Stimulated activated CD4-positive, alpha-beta T cell treated with anti-CD3 and anti-CD28 coated beads, Interleukin-1b, Interleukin-23, amount 100 ng/mL, for 4 hours (primary cell): ENCODE measurements around the gene RPAP3.
"Not testable (repeated sequence)": the region's sequence is repeated elsewhere in the genome, so short reads cannot be mapped to it uniquely, and the experiment has no call there.

Source experiments
- DNase-seq, 2 donors: peaks; one replicate each; pipeline ENCODE4 v3.0.0-alpha.2; 2020; ENCODE audit warnings: low read depth in 2 of 2

The RPAP3 gene

GRCh38 chr12:47679785-47680184 lies 26.0 kb downstream of the RPAP3 start:
- no peak for DNase-seq

DNA sequence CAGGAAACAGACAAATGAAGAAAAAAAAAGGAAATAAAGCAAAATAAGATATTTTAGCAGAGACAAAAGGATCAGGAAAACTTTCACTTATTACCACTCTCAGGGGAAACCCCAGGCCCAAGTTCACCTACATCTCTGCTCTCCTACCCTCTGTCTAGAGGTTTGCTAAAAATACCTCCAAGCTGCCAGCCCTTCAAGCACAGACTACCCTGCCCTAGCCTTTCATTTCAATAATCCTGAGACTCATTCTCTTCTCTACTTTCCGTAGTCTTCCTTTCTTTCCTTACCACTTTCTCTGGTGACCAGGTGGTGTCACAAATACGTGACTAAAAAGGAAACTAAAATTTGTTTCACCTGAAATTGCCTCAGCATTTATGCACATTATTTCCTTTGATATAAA lies 33.8 kb downstream of the RPAP3 start:
- DNase-seq: no peak

DNA sequence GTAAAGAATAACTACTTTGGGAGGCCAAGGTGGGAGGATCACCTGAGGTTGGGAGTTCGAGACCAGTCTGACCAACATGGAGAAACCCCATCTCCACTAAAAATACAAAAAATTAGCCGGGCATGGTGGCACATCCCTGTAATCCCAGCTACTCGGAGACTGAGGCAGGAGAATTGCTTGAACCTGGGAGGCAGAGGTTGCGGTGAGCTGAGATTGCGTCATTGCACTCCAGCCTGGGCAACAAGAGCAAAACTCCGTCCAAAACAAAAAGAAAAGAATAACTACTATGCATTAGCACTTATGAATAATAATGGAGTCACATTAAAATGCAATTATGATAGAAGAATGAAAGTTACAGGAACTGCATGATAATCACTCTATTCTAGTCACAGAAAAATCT lies 37.9 kb downstream of the RPAP3 start:
- not testable (repeated sequence) for DNase-seq

- DNase-seq: no peak
Measured at GRCh38 chr12:47652521-47653234, 53.2 kb downstream of the RPAP3 start.

- DNase-seq: peak; percentile 18 to 40
Measured at GRCh38 chr12:47651368-47652254, 54.2 kb downstream of the RPAP3 start.

DNA sequence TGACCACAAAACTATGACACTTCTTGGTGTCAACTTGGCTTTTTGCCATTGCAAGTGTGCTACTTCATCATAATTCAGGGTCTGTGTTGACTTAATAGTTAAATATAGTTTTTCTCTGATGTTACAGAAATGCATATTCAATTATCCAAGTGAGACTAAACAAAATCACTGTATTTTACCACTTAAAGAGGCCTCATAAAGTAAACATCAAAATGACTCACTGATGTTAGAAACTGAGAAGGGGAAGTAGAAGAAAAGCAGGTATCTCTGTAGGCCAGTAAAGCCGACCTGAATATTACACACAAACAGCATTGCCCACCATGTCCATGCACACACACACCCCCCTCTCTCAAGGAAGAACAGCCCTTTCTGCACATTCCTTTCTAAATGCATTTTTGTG lies 55.4 kb downstream of the RPAP3 start:
- DNase-seq: no peak

DNA sequence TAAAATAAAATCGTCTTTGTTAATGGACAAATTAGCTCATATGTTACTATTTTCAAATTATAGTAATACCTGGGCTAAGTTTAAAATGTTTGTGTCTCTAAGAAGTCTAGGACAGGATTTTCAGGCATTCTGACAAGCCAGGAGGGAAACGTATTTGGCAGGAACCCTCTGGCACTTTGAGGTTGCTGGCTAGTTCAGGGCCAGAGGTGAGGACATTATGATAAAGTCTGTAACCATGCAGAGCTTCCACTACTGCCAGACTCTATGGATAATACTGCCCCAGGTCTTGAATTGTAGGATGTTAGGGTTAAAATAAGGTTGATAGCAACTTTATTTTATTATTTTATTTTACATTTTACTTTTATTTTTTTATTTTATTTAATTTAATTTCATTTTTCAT lies 56.4 kb downstream of the RPAP3 start:
- DNase-seq: no peak

- no peak for DNase-seq
Measured at GRCh38 chr12:47648056-47648579, 57.7 kb downstream of the RPAP3 start.

GRCh38 chr12:47642310-47642709 lies 63.5 kb downstream of the RPAP3 start:
- DNase-seq: not testable (repeated sequence)

DNA sequence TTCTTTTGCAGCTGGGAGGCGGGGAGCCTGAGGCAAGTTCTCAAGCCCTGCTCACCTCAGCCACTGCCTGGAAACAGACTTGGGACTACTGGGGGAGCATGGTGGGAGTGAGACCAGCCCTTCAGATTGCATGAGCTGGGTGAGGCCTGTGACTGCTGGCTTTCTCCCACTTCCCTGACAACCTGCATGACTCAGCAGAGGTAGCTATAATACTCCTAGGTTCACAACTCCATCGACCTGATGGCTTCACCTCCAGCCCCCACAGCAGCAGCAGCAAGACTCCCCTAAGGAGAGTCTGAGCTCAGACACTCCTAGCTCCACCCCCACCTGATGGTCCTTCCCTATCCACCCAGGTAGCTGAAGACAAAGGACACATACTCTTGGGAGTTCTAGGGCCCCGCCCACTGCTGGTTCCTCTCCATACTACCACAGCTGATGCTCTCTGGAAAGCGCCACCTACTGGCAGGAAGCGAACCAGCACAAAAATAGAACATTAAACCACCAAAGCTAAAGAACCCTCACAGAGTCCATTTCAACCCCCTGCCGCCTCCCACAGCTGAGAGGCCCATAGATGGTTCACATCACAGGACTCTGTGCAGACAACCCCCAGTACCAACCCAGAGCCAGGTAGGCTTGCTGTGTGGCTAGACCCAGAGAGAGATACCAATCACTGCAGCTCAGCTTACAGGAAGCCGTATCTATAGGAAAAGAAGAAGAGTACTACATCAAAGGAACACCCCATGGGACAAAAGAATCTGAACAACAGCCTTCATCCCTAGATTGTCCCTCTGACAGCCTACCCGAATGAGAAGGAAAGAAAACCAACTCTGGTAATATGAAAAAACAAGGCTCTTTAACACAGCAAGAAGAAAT lies 68.7 kb downstream of the RPAP3 start:
- DNase-seq: peak; percentile 15 to 19

GRCh38 chr12:47635770-47636169 lies 70.1 kb downstream of the RPAP3 start:
- not testable (repeated sequence) for DNase-seq

DNA sequence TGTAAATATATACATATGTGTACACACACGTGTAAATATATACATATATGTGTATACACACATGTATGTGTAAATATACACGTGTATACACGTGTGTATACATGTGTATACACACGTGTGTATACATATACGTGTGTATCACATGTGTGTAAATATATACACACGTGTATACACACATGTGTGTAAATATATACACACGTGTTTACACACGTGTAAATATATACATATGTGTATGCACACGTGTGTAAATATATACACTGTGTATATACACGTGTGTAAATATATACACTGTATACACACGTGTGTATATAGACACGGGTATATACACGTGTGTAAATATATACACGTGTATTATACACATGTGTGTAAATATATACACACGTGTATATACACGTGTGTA lies 71.7 kb downstream of the RPAP3 start:
- no peak for DNase-seq

DNA sequence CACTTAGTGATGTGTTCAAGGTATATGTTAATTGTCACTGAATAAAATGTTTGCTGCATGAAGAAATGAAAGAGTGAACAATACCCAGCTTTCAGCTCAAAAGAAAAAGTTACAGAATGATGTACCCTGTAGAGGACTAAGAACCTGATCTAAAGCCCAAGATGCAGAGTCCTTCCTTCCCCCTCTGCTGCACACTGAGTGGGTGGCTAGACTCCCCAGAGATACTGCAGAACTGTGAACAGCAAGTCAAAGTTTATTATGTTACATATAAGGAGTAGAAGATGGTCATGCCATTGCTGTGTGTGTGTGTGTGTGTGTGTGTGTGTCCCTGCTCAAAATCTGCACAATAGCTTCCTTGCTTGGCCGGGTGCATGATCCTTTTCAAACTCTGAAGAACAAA lies 83.9 kb downstream of the RPAP3 start:
- no peak for DNase-seq

GRCh38 chr12:47617476-47617875 lies 88.4 kb downstream of the RPAP3 start:
- no peak for DNase-seq

- DNase-seq: no peak
Measured at GRCh38 chr12:47616440-47616839, 89.4 kb downstream of the RPAP3 start.

GRCh38 chr12:47615711-47616110 lies 90.1 kb downstream of the RPAP3 start:
- DNase-seq: no peak

DNA sequence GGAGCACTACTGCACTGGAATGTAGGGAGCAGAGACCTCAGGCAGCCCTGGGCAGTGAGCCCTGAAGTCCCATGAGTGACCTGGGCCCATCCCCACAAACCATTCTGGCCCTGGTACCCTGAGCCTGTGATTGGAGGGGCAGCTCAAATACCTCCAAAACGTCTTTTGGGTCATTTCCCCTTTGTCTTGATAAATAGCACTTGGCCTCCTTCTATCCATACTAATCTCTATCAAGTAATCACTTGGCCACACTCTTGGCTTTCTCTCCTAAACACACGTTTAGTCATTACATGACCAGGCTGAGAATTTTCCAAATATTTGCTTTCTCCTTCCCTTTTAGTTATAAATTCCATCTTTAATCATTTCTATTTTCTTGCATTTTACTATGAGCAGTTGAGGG lies 91.3 kb downstream of the RPAP3 start:
- DNase-seq: no peak

DNA sequence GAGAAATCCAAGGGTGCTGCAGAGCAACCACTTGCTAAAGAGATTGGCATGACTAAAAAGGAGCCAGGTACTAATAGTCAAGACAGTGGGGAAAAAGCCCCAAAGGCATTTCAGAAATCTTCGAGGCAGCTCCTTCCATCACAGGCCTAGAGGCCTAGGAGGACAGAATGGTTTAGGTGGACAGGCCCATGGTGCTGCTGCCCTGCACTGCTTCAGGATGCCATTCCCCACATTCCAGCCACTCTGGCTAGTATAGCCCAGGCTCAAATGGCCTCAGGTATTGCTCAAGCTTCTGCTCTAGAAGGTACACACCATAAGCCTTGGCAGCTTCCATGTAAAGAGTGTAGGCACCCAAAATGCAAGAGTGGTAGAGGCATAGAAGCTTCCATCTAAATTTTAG lies 92.9 kb downstream of the RPAP3 start:
- no peak for DNase-seq

DNA sequence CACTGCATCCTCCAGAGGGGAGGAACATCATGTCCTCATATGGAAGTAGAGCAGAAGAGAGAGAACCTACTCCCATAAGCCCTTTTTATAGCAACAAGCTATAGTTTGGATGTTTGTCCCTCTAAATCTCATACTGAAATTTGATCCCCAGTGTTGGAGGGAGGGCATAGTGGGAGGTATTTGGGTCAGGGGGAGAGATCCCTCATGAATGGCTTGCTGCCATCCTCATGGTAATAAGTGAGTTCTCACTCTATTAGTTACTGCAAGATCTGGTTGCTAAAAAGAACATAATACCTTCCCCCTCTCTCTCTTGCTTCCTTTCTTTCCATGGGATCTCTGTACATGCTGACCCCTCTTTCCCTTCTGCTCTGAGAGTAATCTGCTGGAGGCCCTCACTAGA lies 93.9 kb downstream of the RPAP3 start:
- DNase-seq: no peak
